Astrocyte of the spinal cord (primary cell): ENCODE measurements around the gene TEDC1.

Experiments
- DNase-seq: peaks from one replicate; pipeline ENCODE4 v3.0.0; 2011; ENCODE audit warnings: low read depth, low spot score
- H3K4me3 ChIP-seq: 2 replicates; pipeline ENCODE4 v1.5.1; 2011; ENCODE audit warnings: low read depth, mild to moderate bottlenecking, low read length, moderate library complexity
- CTCF ChIP-seq: IDR thresholded peaks from 2 replicates; pipeline ENCODE4 v1.5.1; 2012; ENCODE audit warnings: low read depth, mild to moderate bottlenecking, low read length, inconsistent platforms
- in situ Hi-C: cut with HindIII; loops from 2 replicates; pipeline ENCODE4 v1.10.0; 2017; ENCODE audit warnings: low sequenced_read_pairs

The TEDC1 gene

GRCh38 chr14:105446971-105447370 lies 44.1 kb upstream of the TEDC1 start:
- in situ Hi-C loops: no loop called here

GRCh38 chr14:105447651-105448640 lies 43.1 kb upstream of the TEDC1 start:
- TF ChIP-seq CTCF: no peak
- in situ Hi-C loops: no loop called here
- DNase-seq: no peak
- H3K4me3 ChIP-seq: no peak overlapping the region

More at GRCh38 chr14:105446971-105447370, 44.1 kb upstream of the TEDC1 start:
- DNase-seq: no peak
- no peak overlapping the region for H3K4me3 ChIP-seq
- no peak for TF ChIP-seq CTCF

GRCh38 chr14:105448706-105449111 lies 42.3 kb upstream of the TEDC1 start:
- TF ChIP-seq CTCF: peak; percentile 96
- peak; percentile 59 for DNase-seq
- H3K4me3 ChIP-seq: no peak overlapping the region
- in situ Hi-C loops: no loop called here

GRCh38 chr14:105449276-105450122 lies 41.5 kb upstream of the TEDC1 start:
- TF ChIP-seq CTCF: no peak
- no peak overlapping the region for H3K4me3 ChIP-seq
- in situ Hi-C loops: no loop called here
- no peak for DNase-seq

GRCh38 chr14:105450123-105450505 lies 40.9 kb upstream of the TEDC1 start:
- DNase-seq: no peak
- no peak overlapping the region for H3K4me3 ChIP-seq
- in situ Hi-C loops: no loop called here
- no peak for TF ChIP-seq CTCF

- no peak for DNase-seq
- in situ Hi-C loops: no loop called here
- TF ChIP-seq CTCF: no peak
- no peak overlapping the region for H3K4me3 ChIP-seq
Measured at GRCh38 chr14:105450864-105451720, 40.0 kb upstream of the TEDC1 start.
